ENCODE measurements around the gene POLR3GL. TPM values are rescaled to one million over a fixed set of nuclear protein-coding genes. Genes with fewer than 3 reads are reported as not detected.
A peak's percentile ranks its signal among the peaks of the same experiment; 100 is the strongest.

The POLR3GL gene
- total RNA-seq, 1 donor from 2014 or later: 45.6 TPM

DNA sequence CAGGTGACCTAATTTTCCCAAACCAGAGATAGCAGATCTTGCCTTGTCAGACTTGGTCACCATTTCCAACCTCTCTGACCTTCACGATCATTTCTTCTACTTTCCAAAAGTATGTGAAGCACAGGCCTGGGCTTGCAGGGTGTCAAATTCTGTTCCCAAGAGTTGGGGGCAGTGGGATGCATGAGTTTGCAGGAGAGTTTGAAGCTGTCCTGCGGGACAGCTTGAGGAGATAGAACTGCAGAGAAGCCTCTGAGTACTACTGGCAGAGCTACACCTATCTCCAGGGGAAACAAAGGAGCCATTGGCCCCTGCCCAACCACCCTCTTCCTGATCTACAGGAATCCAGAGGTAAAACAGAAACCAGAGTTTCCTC is 20.6 kb downstream of the POLR3GL start:
- intact Hi-C loops (cut with micrococcal nuclease): no loop called here
- Histone ChIP-seq H3K4me3 (peak overlapping the region; percentile 57), H3K27ac (replicated peaks) (peak overlapping the region; percentile 99), H3K36me3 (no peaks in the 10 kb centered on the region), H3K9me3 (replicated peaks) (no peaks in the 10 kb centered on the region), H3K4me1 (peaks cover 83% of the 10 kb centered on the region), H3K27me3 (ENCODE audit: low read depth) (no peaks in the 10 kb centered on the region)
- TF ChIP-seq, protein P1, sequence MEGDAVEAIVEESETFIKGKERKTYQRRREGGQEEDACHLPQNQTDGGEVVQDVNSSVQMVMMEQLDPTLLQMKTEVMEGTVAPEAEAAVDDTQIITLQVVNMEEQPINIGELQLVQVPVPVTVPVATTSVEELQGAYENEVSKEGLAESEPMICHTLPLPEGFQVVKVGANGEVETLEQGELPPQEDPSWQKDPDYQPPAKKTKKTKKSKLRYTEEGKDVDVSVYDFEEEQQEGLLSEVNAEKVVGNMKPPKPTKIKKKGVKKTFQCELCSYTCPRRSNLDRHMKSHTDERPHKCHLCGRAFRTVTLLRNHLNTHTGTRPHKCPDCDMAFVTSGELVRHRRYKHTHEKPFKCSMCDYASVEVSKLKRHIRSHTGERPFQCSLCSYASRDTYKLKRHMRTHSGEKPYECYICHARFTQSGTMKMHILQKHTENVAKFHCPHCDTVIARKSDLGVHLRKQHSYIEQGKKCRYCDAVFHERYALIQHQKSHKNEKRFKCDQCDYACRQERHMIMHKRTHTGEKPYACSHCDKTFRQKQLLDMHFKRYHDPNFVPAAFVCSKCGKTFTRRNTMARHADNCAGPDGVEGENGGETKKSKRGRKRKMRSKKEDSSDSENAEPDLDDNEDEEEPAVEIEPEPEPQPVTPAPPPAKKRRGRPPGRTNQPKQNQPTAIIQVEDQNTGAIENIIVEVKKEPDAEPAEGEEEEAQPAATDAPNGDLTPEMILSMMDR (IDR thresholded peaks at IDR 0.05; ENCODE audit: borderline replicate concordance): no peak
- no peak for DNase-seq

DNA sequence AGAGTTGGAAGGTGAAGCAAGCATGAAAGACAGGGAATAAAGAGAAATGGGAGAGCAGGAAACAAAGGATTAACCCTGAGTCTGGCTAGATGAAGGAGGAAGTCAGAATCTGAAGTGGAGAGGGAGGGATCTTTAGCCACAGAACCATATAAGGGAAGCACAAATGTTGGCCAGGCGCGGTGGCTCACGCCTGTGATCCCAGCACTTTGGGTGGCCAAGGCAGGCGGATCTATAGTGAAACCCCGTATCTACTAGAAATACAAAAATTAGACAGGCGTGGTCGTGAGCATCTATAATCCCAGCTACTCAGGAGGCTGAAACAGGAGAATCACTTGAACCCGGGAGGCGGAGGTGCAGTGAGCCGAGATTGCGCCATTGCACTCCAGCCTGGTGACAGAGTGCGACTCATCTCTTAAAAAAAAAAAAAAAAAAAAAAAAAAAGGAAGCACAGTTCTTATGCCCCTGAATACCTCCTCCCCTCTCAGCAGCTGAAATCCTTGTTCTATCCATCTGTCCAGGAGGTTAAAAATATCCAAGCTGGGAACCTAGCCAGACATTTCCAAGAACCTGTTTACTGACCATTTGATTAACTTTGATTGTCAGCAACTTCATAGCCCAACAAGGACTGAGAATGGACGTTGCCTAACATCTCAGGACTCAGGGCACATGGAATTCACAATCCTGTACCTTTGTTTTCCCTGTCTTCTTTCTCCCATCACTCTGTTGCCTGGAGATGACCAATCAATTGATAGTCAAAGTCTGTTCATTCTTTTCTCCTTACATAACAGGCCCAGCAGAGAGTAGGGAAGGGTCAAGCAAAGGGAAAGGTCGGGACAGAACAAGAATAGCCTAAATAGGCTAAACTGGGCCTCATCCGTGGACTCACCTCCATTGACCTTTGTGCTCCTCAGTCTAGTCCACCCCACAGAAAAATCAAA is 21.3 kb downstream of the POLR3GL start:
- Histone ChIP-seq H3K4me3 (peak overlapping the region; percentile 57), H3K9me3 (replicated peaks) (no peaks in the 10 kb centered on the region), H3K27ac (replicated peaks) (peak overlapping the region; percentile 99), H3K4me1 (peaks cover 83% of the 10 kb centered on the region), H3K36me3 (no peaks in the 10 kb centered on the region), H3K27me3 (ENCODE audit: low read depth) (no peaks in the 10 kb centered on the region)
- intact Hi-C loops (cut with micrococcal nuclease): no loop called here
- DNase-seq: peak; percentile 58
- TF ChIP-seq, protein P1 (IDR thresholded peaks at IDR 0.05; ENCODE audit: borderline replicate concordance): no peak

GRCh38 chr1:145986551-145986950 is 22.1 kb downstream of the POLR3GL start:
- Histone ChIP-seq H3K27ac (replicated peaks) (peak overlapping the region; percentile 99), H3K36me3 (no peaks in the 10 kb centered on the region), H3K4me3 (no peak overlapping the region), H3K27me3 (ENCODE audit: low read depth) (no peaks in the 10 kb centered on the region), H3K9me3 (replicated peaks) (no peaks in the 10 kb centered on the region), H3K4me1 (peaks cover 82% of the 10 kb centered on the region)
- no peak for DNase-seq
- TF ChIP-seq, protein P1 (IDR thresholded peaks at IDR 0.05; ENCODE audit: borderline replicate concordance): no peak
- intact Hi-C loops (cut with micrococcal nuclease): no loop called here

DNA sequence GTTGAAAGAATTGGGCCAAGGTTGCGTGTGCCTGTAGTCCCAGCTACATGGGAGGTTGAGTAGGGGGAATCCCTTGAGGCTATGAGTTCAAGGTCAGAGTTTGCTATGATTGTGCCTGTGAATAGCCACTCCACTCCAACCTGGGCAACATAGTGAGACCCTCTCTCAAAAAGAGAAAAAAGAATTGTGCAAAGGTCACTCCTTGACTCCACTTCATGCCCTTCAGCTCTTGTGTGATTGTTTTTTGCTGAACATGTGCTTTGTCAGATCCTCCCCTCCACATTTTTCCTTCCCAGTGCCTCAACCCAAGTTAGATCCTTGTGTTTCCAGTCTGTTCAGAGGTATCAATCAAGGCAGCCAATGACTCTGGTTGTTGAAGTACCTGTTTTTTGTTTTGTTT is 23.4 kb downstream of the POLR3GL start:
- peaks cover 8% of the 10 kb centered on the region for H3K36me3 ChIP-seq
- DNase-seq: no peak
- no peaks in the 10 kb centered on the region for H3K27me3 ChIP-seq (ENCODE audit: low read depth)
- TF ChIP-seq, protein P1 (IDR thresholded peaks at IDR 0.05; ENCODE audit: borderline replicate concordance): no peak
- H3K4me3 ChIP-seq: no peak overlapping the region
- peaks cover 82% of the 10 kb centered on the region for H3K4me1 ChIP-seq
- H3K9me3 ChIP-seq (replicated peaks): no peaks in the 10 kb centered on the region
- intact Hi-C loops (cut with micrococcal nuclease): no loop called here
- peak overlapping the region; percentile 99 for H3K27ac ChIP-seq (replicated peaks)

DNA sequence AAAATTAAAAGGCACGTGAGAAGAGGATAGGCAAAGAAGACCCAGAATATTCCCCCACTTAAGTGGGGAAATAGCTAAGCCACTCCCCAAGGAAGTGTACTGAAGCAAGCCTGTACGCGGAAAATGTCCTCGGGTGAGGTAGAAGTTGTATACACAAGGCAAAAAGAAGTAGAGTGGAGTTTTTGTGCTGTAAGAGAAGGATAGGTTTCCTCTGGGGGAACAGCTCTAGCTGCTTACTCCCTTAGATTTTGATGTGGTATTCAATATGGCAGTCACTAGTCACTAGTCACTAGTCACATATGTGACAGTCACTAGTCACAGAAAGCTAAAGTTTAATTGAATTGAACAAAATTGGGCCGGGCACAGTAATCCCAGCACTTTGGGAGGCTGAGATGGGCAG is 24.3 kb downstream of the POLR3GL start:
- TF ChIP-seq, protein P1 (IDR thresholded peaks at IDR 0.05; ENCODE audit: borderline replicate concordance): no peak
- intact Hi-C loops (cut with micrococcal nuclease): no loop called here
- peak overlapping the region; percentile 99 for H3K27ac ChIP-seq (replicated peaks)
- no peaks in the 10 kb centered on the region for H3K27me3 ChIP-seq (ENCODE audit: low read depth)
- peaks cover 82% of the 10 kb centered on the region for H3K4me1 ChIP-seq
- H3K4me3 ChIP-seq: no peak overlapping the region
- H3K9me3 ChIP-seq (replicated peaks): no peaks in the 10 kb centered on the region
- H3K36me3 ChIP-seq: peaks cover 16% of the 10 kb centered on the region
- no peak for DNase-seq
